HL-60 (cell line): Measurements from ENCODE around the gene SHANK3.

ENCODE experiments used
- DNase-seq, 2 experiments: peaks; one replicate each; pipeline ENCODE4 v3.0.0-alpha.2; 2010 to 2020; ENCODE audit warnings: low read depth in 1 of 2, low spot score in 1 of 2
- H3K27ac ChIP-seq: fragments of 250-450 bp; sonication (Bioruptor Pico); replicated peaks from 2 replicates; pipeline ENCODE4 v1.5.1; 2020; ENCODE audit warnings: mild to moderate bottlenecking, moderate library complexity
- H3K27me3 ChIP-seq: fragments of 250-450 bp; sonication (Bioruptor Pico); 2 replicates; pipeline ENCODE4 v1.5.1; 2021; ENCODE audit warnings: mild to moderate bottlenecking, moderate library complexity; ENCODE audit not compliant: insufficient read depth, poor library complexity, severe bottlenecking
- H3K4me3 ChIP-seq: replicated peaks from 2 replicates; pipeline ENCODE4 v1.5.1; 2011; ENCODE audit warnings: mild to moderate bottlenecking, control low read depth, low read length; ENCODE audit not compliant: insufficient read depth
- GABPA ChIP-seq: IDR thresholded peaks from 2 replicates; pipeline ENCODE4 v1.6.1; 2012; ENCODE audit warnings: low read depth
- POLR2AphosphoS5 ChIP-seq: IDR thresholded peaks from 2 replicates; pipeline ENCODE4 v1.6.1; 2012; ENCODE audit warnings: low read depth
- SPI1 ChIP-seq: IDR thresholded peaks from 2 replicates; pipeline ENCODE4 v1.6.1; 2012; ENCODE audit warnings: low read depth, mild to moderate bottlenecking, borderline replicate concordance
- TF ChIP-seq, protein P1 (sequence below): IDR thresholded peaks from 2 replicates; pipeline ENCODE4 v1.6.1; 2012; ENCODE audit warnings: low read depth; ENCODE audit not compliant: insufficient replicate concordance
- TF ChIP-seq, protein P2 (sequence below): IDR thresholded peaks from one replicate; pipeline ENCODE4 v1.5.1; 2011; ENCODE audit warnings: low read length, control low read depth, inconsistent platforms; ENCODE audit not compliant: insufficient read depth

The SHANK3 gene

DNA sequence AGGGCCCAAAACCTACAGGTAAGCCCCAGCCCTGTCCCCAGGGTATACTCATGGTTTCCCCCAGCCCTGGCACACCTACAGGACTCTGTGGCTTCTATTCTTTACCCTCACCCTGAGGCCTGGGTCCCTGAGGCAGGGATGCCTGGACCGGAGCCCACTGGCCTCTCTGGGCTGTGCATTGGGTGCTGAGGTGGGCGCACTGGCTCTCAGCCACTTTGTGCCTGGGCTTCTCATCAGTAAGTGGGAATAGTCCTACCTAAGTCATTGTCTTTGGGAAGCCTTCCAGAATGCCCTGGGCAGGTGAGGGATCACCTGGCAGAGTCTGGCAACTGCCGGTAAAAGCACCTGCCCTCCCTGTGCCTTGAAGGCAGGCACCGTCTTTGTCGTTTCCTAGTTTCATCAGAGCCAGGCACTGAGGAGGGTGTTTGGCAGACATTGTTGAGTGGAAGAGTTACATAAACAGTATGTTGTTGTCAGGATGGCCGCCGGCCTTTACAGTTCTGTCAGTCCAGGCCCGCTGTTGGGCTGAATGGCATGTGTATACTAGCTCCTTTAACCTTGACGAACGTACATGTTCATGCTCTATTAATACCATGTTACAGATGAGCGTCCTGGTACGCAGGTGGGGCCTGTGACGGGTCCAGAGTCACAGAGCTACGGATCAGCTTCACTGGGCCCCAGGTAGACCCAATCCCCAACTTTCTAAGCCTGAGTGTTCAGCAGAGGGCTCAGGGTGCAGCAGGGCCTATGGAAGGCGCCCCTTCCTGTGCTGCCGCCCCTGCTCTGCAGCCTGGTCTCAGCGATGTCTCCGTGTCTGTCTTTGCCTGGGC, 23.0 kb downstream of the SHANK3 start:
- TF ChIP-seq, protein P1, sequence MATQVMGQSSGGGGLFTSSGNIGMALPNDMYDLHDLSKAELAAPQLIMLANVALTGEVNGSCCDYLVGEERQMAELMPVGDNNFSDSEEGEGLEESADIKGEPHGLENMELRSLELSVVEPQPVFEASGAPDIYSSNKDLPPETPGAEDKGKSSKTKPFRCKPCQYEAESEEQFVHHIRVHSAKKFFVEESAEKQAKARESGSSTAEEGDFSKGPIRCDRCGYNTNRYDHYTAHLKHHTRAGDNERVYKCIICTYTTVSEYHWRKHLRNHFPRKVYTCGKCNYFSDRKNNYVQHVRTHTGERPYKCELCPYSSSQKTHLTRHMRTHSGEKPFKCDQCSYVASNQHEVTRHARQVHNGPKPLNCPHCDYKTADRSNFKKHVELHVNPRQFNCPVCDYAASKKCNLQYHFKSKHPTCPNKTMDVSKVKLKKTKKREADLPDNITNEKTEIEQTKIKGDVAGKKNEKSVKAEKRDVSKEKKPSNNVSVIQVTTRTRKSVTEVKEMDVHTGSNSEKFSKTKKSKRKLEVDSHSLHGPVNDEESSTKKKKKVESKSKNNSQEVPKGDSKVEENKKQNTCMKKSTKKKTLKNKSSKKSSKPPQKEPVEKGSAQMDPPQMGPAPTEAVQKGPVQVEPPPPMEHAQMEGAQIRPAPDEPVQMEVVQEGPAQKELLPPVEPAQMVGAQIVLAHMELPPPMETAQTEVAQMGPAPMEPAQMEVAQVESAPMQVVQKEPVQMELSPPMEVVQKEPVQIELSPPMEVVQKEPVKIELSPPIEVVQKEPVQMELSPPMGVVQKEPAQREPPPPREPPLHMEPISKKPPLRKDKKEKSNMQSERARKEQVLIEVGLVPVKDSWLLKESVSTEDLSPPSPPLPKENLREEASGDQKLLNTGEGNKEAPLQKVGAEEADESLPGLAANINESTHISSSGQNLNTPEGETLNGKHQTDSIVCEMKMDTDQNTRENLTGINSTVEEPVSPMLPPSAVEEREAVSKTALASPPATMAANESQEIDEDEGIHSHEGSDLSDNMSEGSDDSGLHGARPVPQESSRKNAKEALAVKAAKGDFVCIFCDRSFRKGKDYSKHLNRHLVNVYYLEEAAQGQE: no peak
- TF ChIP-seq GABPA (no peak), SPI1 (no peak), POLR2AphosphoS5 (no peak)
- TF ChIP-seq, protein P2, sequence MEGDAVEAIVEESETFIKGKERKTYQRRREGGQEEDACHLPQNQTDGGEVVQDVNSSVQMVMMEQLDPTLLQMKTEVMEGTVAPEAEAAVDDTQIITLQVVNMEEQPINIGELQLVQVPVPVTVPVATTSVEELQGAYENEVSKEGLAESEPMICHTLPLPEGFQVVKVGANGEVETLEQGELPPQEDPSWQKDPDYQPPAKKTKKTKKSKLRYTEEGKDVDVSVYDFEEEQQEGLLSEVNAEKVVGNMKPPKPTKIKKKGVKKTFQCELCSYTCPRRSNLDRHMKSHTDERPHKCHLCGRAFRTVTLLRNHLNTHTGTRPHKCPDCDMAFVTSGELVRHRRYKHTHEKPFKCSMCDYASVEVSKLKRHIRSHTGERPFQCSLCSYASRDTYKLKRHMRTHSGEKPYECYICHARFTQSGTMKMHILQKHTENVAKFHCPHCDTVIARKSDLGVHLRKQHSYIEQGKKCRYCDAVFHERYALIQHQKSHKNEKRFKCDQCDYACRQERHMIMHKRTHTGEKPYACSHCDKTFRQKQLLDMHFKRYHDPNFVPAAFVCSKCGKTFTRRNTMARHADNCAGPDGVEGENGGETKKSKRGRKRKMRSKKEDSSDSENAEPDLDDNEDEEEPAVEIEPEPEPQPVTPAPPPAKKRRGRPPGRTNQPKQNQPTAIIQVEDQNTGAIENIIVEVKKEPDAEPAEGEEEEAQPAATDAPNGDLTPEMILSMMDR: no peak
- Histone ChIP-seq H3K27ac (no peak overlapping the region), H3K27me3 (no peaks in the 10 kb centered on the region), H3K4me3 (no peak overlapping the region)
- no peak for DNase-seq

DNA sequence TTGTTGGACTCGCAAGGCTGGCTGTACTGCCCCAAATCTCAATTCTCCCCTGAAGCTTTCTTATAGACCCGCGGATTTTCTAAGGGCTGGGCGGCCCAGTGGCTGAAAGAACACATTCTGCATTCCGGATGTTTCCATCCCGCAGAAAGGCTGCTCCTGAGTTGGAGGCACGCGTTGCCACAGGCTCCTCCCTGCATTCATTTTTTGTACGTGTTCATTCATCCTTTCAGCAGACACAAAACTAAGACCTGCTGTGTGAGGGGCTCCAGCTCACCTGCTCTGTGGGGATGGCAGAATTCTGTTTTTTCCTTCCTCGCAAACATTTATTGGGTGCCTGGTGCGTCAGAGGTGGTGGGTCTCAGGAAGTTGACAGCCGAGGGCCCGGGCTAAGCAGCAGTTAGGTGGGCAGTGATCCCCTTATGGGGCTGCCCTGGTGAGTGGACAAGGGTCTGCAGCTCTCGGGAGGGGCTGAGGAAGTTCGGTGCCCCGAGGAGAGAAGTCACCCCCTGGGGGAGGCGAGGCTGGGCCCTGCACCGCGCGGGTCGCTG, 23.7 kb downstream of the SHANK3 start:
- Histone ChIP-seq H3K27me3 (no peaks in the 10 kb centered on the region), H3K4me3 (no peak overlapping the region), H3K27ac (no peak overlapping the region)
- DNase-seq: no peak
- no peak for TF ChIP-seq SPI1
- no peak for TF ChIP-seq GABPA
- TF ChIP-seq POLR2AphosphoS5: no peak
- TF ChIP-seq, protein P1: no peak
- TF ChIP-seq, protein P2: no peak

DNA sequence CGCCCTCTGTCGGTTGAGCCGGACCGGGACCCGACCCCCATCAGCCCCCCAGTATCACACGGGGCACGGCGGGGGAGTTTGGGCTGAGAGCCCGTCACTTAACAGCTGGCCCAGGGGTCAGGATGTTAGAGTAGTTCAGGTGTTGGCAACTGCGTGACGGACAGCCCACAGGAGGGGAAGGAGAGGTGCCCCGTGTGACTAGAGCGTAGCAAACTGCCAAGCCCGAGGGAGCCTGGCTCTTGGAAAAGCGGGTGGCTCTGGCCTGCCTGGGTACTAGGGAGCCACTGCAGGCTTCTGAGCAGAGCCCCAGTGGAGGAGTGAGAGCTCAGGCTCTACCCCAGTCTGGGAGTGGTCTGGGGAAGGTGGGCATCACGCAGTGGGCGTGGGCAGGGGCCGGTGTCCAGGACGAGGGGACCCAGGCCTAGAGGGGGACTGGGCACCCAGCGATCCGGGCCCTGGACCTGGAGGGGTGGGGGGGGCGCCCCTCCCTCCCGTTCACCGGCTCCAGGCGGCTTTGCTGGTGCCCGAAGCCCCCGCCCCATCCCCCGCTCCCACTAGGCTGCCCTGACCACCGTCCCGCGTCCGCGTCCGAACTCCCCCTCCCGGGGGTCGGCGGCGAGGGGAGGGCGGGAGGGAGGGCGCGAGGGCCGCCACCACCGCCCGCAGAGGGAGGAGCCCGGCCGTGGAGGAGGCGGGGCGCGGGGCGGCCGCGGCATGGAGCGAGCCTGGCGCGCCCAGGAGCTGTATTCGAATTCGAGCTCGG, 24.4 kb downstream of the SHANK3 start:
- Histone ChIP-seq H3K4me3 (no peak overlapping the region), H3K27ac (no peak overlapping the region), H3K27me3 (no peaks in the 10 kb centered on the region)
- TF ChIP-seq SPI1 (no peak), POLR2AphosphoS5 (no peak), GABPA (no peak)
- TF ChIP-seq, protein P2: no peak
- TF ChIP-seq, protein P1: no peak
- DNase-seq: no peak
